Vagina (tissue), 2 donors: Measurements from ENCODE around the gene KRT2. TPM values are rescaled to one million over a fixed set of nuclear protein-coding genes. Genes with fewer than 3 reads are reported as not detected.

ENCODE experiments used
- DNase-seq, 2 donors: peaks; one replicate each; pipeline ENCODE4 v3.0.0-alpha.2; 2017; ENCODE audit errors: extremely low spot score in 2 of 2
- H3K27ac ChIP-seq: fragments of 200-600 bp; sonication (generic); one replicate; pipeline ENCODE4 v1.5.1; 2019
- H3K27me3 ChIP-seq: fragments of 200-600 bp; sonication (generic); one replicate; pipeline ENCODE4 v1.5.1; 2019
- H3K36me3 ChIP-seq, 2 donors: fragments of 200-600 bp; sonication (generic); one replicate each; pipeline ENCODE4 v1.5.1; 2017 to 2019
- H3K4me1 ChIP-seq: fragments of 200-600 bp; sonication (generic); one replicate; pipeline ENCODE4 v1.5.1; 2019
- H3K4me3 ChIP-seq, 2 donors: fragments of 200-600 bp; sonication (generic); 1 replicate in 1 of 2; 2 replicates in 1 of 2; pipeline ENCODE4 v1.5.1; 2016 to 2019
- H3K9me3 ChIP-seq: fragments of 200-600 bp; sonication (generic); one replicate; pipeline ENCODE4 v1.5.1; 2019
- CTCF ChIP-seq, 3 experiments: fragments of 450-650 bp in 2 of 3; fragments of 200-600 bp in 1 of 3; sonication (generic) in 1 of 3; IDR thresholded peaks; one replicate each; pipeline ENCODE4 v1.5.1; 2017 to 2019; ENCODE audit warnings: antibody characterized with exemption in 3 of 3, mild to moderate bottlenecking in 2 of 3, moderate library complexity in 2 of 3
- POLR2A ChIP-seq, 2 donors: fragments of 450-650 bp; IDR thresholded peaks; one replicate each; pipeline ENCODE4 v1.6.1; 2017; ENCODE audit warnings: antibody characterized with exemption in 2 of 2, mild to moderate bottlenecking in 2 of 2, moderate library complexity in 2 of 2
- POLR2AphosphoS5 ChIP-seq, 2 donors: sonication (generic); formaldehyde crosslinking; IDR thresholded peaks; one replicate each; pipeline ENCODE4 v1.9.0; 2017; ENCODE audit warnings: antibody characterized with exemption in 2 of 2, mild to moderate bottlenecking in 2 of 2, low read depth in 1 of 2; ENCODE audit not compliant: insufficient read depth in 1 of 2
- intact Hi-C: fragments of 100-400 bp; cut with DNase I; formaldehyde crosslinking; loops from one replicate; pipeline ENCODE4 v1.15.1; 2023
- total RNA-seq: library from RNA; depleted of rRNA; stranded (reverse); fragments of >200 nt; gene quantifications from one replicate; pipeline ENCODE4 v1.2.3, GENCODE V29; 2016

Gene KRT2
- total RNA-seq, 1 donor from 2014 or later: 2.0 TPM

- intact Hi-C loops: no loop called here
- Histone ChIP-seq H3K4me1 (peaks cover 11% of the 10 kb centered on the region), H3K27me3 (no peaks in the 10 kb centered on the region), H3K36me3 (no peaks in the 10 kb centered on the region), H3K27ac (no peak overlapping the region), H3K9me3 (no peaks in the 10 kb centered on the region), H3K4me3 (no peak overlapping the region)
- DNase-seq: no peak
- TF ChIP-seq CTCF (IDR thresholded peaks at IDR 0.05) (no peak), POLR2AphosphoS5 (IDR thresholded peaks at IDR 0.05; ENCODE audit: insufficient read depth in 1 of 2, low read depth in 1 of 2) (no peak), POLR2A (IDR thresholded peaks at IDR 0.05) (no peak)
Measured at GRCh38 chr12:52693261-52693660, 41.2 kb upstream of the KRT2 start.

DNA sequence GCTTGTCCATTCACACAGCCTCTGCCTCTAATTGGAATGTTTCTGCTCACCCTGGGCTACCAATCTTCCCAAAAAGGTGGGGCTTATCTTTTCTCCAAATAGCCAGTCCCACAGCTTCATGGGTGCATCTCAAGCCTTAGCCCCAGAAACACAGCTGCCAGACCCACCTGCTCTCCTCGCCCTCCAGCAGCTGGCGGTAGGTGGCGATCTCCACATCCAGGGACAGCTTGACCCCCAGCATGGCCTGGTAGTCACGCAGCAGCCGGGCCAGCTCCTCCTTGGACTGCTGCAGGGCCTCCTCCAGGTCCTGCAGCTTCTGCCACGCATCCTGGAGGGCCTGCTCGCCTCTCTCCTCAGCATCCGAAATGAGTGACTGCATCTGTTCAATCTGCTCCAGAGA lies 40.2 kb upstream of the KRT2 start:
- Histone ChIP-seq H3K4me1 (peaks cover 11% of the 10 kb centered on the region), H3K9me3 (no peaks in the 10 kb centered on the region), H3K27me3 (no peaks in the 10 kb centered on the region), H3K4me3 (no peak overlapping the region), H3K36me3 (no peaks in the 10 kb centered on the region), H3K27ac (no peak overlapping the region)
- DNase-seq: no peak
- intact Hi-C loops: no loop called here
- TF ChIP-seq POLR2AphosphoS5 (IDR thresholded peaks at IDR 0.05; ENCODE audit: insufficient read depth in 1 of 2, low read depth in 1 of 2) (no peak), POLR2A (IDR thresholded peaks at IDR 0.05) (no peak), CTCF (IDR thresholded peaks at IDR 0.05) (no peak)

- Histone ChIP-seq H3K4me3 (no peak overlapping the region), H3K27me3 (no peaks in the 10 kb centered on the region), H3K4me1 (peaks cover 11% of the 10 kb centered on the region), H3K9me3 (no peaks in the 10 kb centered on the region), H3K36me3 (no peaks in the 10 kb centered on the region), H3K27ac (no peak overlapping the region)
- DNase-seq: no peak
- intact Hi-C loops: no loop called here
- TF ChIP-seq POLR2AphosphoS5 (IDR thresholded peaks at IDR 0.05; ENCODE audit: insufficient read depth in 1 of 2, low read depth in 1 of 2): no peak
Measured at GRCh38 chr12:52691841-52692150, 39.8 kb upstream of the KRT2 start.

- Histone ChIP-seq H3K27ac (no peak overlapping the region), H3K4me1 (peaks cover 11% of the 10 kb centered on the region), H3K36me3 (no peaks in the 10 kb centered on the region), H3K4me3 (peak overlapping the region; percentile 22 to 41), H3K9me3 (no peaks in the 10 kb centered on the region), H3K27me3 (no peaks in the 10 kb centered on the region)
- intact Hi-C loops: no loop called here
- DNase-seq: no peak
- TF ChIP-seq CTCF (IDR thresholded peaks at IDR 0.05) (no peak), POLR2AphosphoS5 (IDR thresholded peaks at IDR 0.05; ENCODE audit: insufficient read depth in 1 of 2, low read depth in 1 of 2) (no peak), POLR2A (IDR thresholded peaks at IDR 0.05) (no peak)
Measured at GRCh38 chr12:52691076-52691840, 39.2 kb upstream of the KRT2 start.

- Histone ChIP-seq H3K36me3 (no peaks in the 10 kb centered on the region), H3K4me3 (peak overlapping the region; percentile 22 to 41), H3K4me1 (peaks cover 11% of the 10 kb centered on the region), H3K9me3 (no peaks in the 10 kb centered on the region), H3K27ac (no peak overlapping the region), H3K27me3 (no peaks in the 10 kb centered on the region)
- no peak for DNase-seq
- intact Hi-C loops: no loop called here
- no peak for TF ChIP-seq POLR2AphosphoS5 (IDR thresholded peaks at IDR 0.05; ENCODE audit: insufficient read depth in 1 of 2, low read depth in 1 of 2)
- TF ChIP-seq CTCF (IDR thresholded peaks at IDR 0.05): no peak
- no peak for TF ChIP-seq POLR2A (IDR thresholded peaks at IDR 0.05)
Measured at GRCh38 chr12:52690351-52691075, 38.5 kb upstream of the KRT2 start.
